EH (cell line): ENCODE data around the gene BMPR1A.
"Not testable (repeated sequence)": the region's sequence is repeated elsewhere in the genome, so short reads cannot be mapped to it uniquely, and the experiment has no call there.

Source experiments
- DNase-seq: peaks from one replicate; pipeline ENCODE4 v3.0.0-alpha.2; 2015; ENCODE audit warnings: low read depth

Gene BMPR1A

GRCh38 chr10:86849181-86849894, 92.9 kb downstream of the BMPR1A start:
- DNase-seq = no peak

GRCh38 chr10:86850481-86850880, 94.1 kb downstream of the BMPR1A start:
- DNase-seq = no peak

GRCh38 chr10:86851328-86852207, 95.1 kb downstream of the BMPR1A start:
- DNase-seq = peak; percentile 76

GRCh38 chr10:86853582-86853981, 97.2 kb downstream of the BMPR1A start:
- not testable (repeated sequence) for DNase-seq

- DNase-seq = no peak
These were observed 99.1 kb downstream of the BMPR1A start for GRCh38 chr10:86855513-86855912.

- DNase-seq = no peak
These were observed 99.7 kb downstream of the BMPR1A start for GRCh38 chr10:86856156-86856555.

- peak; percentile 85 for DNase-seq
These were observed 100.8 kb downstream of the BMPR1A start for GRCh38 chr10:86857128-86857721.

GRCh38 chr10:86858011-86858410, 101.6 kb downstream of the BMPR1A start:
- no peak for DNase-seq

GRCh38 chr10:86861351-86861750, 104.9 kb downstream of the BMPR1A start:
- DNase-seq = no peak

GRCh38 chr10:86862373-86862772, 106.0 kb downstream of the BMPR1A start:
- no peak for DNase-seq

- DNase-seq = no peak
These were observed 106.5 kb downstream of the BMPR1A start for GRCh38 chr10:86862786-86863483.

- DNase-seq = no peak
These were observed 107.0 kb downstream of the BMPR1A start for GRCh38 chr10:86863484-86863842.

- DNase-seq = not testable (repeated sequence)
These were observed 108.8 kb downstream of the BMPR1A start for GRCh38 chr10:86865011-86865811.

- DNase-seq = no peak
These were observed 110.7 kb downstream of the BMPR1A start for GRCh38 chr10:86867149-86867548.

GRCh38 chr10:86868353-86868752, 111.9 kb downstream of the BMPR1A start:
- DNase-seq = peak; percentile 29

GRCh38 chr10:86870679-86871078, 114.3 kb downstream of the BMPR1A start:
- DNase-seq = no peak

- DNase-seq = peak; percentile 19
These were observed 115.3 kb downstream of the BMPR1A start for GRCh38 chr10:86871563-86872183.

- DNase-seq = peak; percentile 20
These were observed 116.3 kb downstream of the BMPR1A start for GRCh38 chr10:86872757-86873156.

GRCh38 chr10:86876748-86877147, 120.3 kb downstream of the BMPR1A start:
- peak; percentile 50 for DNase-seq

- DNase-seq = no peak
These were observed 122.7 kb downstream of the BMPR1A start for GRCh38 chr10:86878983-86879713.
